Measurements from ENCODE around the gene ZNF697.
"Not testable (repeated sequence)": the region's sequence is repeated elsewhere in the genome, so short reads cannot be mapped to it uniquely, and the experiment has no call there.

ZNF697 gene

GRCh38 chr1:119582801-119583200 lies 65.3 kb downstream of the ZNF697 start:
- TF ChIP-seq ZNF274 (IDR thresholded peaks at IDR 0.05; ENCODE audit: low read depth, low read length) = no peak
- no peak overlapping the region for H3K4me3 ChIP-seq (ENCODE audit: low read length)

- not testable (repeated sequence) for H3K4me3 ChIP-seq (ENCODE audit: low read length)
Observed at GRCh38 chr1:119581076-119581475, 67.0 kb downstream of the ZNF697 start.

GRCh38 chr1:119573886-119574285 lies 74.2 kb downstream of the ZNF697 start:
- no peak for TF ChIP-seq ZNF274 (IDR thresholded peaks at IDR 0.05; ENCODE audit: low read depth, low read length)
- H3K4me3 ChIP-seq (ENCODE audit: low read length) = no peak overlapping the region

DNA sequence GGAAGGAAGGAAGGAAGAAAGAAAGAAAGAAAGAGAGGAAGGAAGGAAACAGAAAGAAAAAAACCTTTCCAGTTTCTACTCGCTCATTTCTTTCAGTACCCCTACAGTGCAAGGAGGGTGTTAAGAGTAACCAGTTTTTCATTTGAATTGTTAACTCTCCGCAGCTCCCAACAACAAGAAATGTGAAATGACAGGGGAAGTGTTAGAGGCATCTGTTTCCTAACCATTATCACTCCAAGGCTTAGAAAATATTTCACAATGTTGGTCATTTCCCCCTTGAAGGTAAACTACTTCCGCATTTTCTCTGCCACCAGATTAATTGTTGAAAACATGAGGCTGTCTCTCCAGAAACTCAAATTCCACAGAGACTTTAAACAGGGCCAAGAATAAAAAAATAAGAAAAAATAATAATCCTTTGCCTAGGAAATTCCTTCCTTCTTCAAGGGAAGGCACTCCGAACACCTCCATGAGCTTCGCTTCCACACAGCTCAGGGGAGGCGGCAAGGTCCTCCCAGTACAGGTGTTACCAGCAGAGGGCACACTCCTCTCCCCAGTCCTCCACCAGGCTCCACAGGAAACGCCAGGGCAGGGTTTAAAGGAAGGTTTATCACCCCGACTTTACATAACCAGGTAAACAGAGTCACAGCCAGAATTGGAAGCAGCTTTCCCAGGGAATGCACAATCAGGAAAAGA lies 78.0 kb downstream of the ZNF697 start:
- H3K4me3 ChIP-seq (ENCODE audit: low read length) = not testable (repeated sequence)
